GM12872 (cell line): Measurements from ENCODE around the gene NTM.

Source experiments
- CTCF ChIP-seq: IDR thresholded peaks from 3 replicates; pipeline ENCODE4 v1.5.1; 2011; ENCODE audit warnings: low read depth, mild to moderate bottlenecking, low read length, moderate library complexity; ENCODE audit not compliant: insufficient read depth

Gene NTM

GRCh38 chr11:132127900-132128288, 757.5 kb downstream of the NTM start:
- no peak for TF ChIP-seq CTCF

GRCh38 chr11:132131047-132131446, 760.6 kb downstream of the NTM start:
- TF ChIP-seq CTCF: no peak

GRCh38 chr11:132131961-132132360, 761.5 kb downstream of the NTM start:
- TF ChIP-seq CTCF: no peak

GRCh38 chr11:132134322-132134721, 763.9 kb downstream of the NTM start:
- TF ChIP-seq CTCF: no peak

- no peak for TF ChIP-seq CTCF
These were observed 767.0 kb downstream of the NTM start for GRCh38 chr11:132137289-132137980.

GRCh38 chr11:132137981-132138313, 767.5 kb downstream of the NTM start:
- no peak for TF ChIP-seq CTCF

- no peak for TF ChIP-seq CTCF
These were observed 768.8 kb downstream of the NTM start for GRCh38 chr11:132139181-132139580.

GRCh38 chr11:132140056-132140455, 769.6 kb downstream of the NTM start:
- peak; percentile 14; the same call in 1 of the 3 replicates for TF ChIP-seq CTCF
